ENCODE measurements around the gene TRIM24.

- TF ChIP-seq CTCF (IDR thresholded peaks at IDR 0.05; ENCODE audit: low read depth, low read length, missing input control) (no peak), YY1 (IDR thresholded peaks at IDR 0.05) (no peak), GABPA (IDR thresholded peaks at IDR 0.05 in 1 of 2, conservative IDR thresholded peaks at IDR 0.05 in 1 of 2) (no peak), MAX (IDR thresholded peaks at IDR 0.05) (no peak), JUND (IDR thresholded peaks at IDR 0.05) (no peak), REST (IDR thresholded peaks at IDR 0.05) (no peak), RAD21 (IDR thresholded peaks at IDR 0.05) (no peak), EGR1 (IDR thresholded peaks at IDR 0.05; ENCODE audit: low read depth in 2 of 2) (no peak), FOXA1 (IDR thresholded peaks at IDR 0.05) (no peak), TAF1 (conservative IDR thresholded peaks at IDR 0.05) (no peak), RXRA (IDR thresholded peaks at IDR 0.05) (no peak), ZBTB33 (IDR thresholded peaks at IDR 0.05) (no peak), HNF4G (IDR thresholded peaks at IDR 0.05) (no peak), ATF3 (IDR thresholded peaks at IDR 0.05) (no peak)
Measured at GRCh38 chr7:138519061-138519798, 59.2 kb downstream of the TRIM24 start.

All from liver (tissue), 3 donors.